Measurements from ENCODE around the gene CLIC6. TPM values are rescaled to one million over a fixed set of nuclear protein-coding genes. Genes with fewer than 3 reads are reported as not detected.

CLIC6 gene
- total and polyA plus RNA-seq, 4 experiments from 2014 or later, result 0.09 to 0.67 (median 0.30) TPM; not detected in 1

DNA sequence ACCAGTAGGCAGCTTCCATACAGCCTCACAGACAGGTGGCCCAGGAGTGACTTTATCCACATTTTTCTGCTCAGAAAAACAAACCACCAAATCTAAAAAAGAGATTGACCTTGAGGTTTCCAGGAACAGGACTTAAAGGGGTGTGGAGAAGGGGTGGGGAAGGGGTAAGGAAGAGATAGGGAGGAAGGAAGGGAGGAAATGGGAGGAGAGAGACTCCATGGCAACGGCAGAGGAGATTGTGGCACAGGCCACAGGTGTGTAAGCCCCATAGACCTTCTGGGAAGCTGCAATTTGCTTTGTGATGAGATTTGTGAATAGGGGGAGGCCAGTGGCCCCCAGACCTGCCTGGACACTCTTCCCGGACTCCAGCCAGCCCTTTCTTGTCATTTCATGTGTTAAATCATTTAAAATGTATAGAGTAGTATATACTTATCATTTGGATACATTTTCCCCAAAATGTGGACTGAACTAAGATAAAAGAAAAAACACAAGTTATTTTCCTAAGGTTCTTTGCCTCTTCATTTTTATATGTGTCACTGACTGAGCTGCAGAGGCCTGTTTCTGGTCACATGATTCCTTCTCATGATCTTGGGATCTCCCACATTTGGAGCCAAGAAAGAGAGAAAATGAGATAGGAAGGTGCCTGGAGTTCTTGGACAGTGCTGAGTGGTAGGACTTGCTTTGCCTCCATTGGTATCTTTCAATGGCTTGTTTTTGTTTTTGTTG, 55.5 kb downstream of the CLIC6 start:
- no peak for DNase-seq
- POLR2A ChIA-PET (ENCODE audit: partially characterized antibody), result no interaction called here

DNA sequence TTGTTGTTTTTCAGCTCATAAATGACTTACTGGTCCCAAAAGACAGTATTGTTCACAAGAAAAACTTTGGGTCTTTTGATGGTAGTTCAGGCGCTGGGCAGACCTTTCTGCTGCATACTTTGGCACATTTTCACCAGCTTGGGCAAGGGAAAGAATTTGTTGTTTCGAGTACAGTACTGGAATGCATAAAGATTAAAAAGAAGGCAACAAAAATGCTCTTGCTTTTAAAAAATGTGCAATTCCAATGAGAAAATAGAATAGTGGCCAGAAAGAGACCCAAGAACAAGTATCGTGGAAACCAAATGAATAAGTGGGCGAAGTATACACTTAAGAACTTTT, 56.0 kb downstream of the CLIC6 start:
- H3K4me1 Mint-ChIP-seq, result no peaks in the 10 kb centered on the region
- Histone ChIP-seq H3K4me1 (ENCODE audit: insufficient read depth, low read length) (no peaks in the 10 kb centered on the region), H3K9me3 (ENCODE audit: control insufficient read depth in 1 of 2, low read length in 2 of 2) (no peaks in the 10 kb centered on the region), H3K4me3 (ENCODE audit: low read length in 2 of 2) (no peak overlapping the region), H3K27me3 (ENCODE audit: insufficient read depth, low read length) (no peaks in the 10 kb centered on the region), H3K36me3 (ENCODE audit: insufficient read depth, low read length) (no peaks in the 10 kb centered on the region), H3K27ac (ENCODE audit: low read depth, low read length) (no peak overlapping the region)
- peaks cover 4 to 12% of the 10 kb centered on the region in 2 donors for H3K27me3 Mint-ChIP-seq
- CTCF ChIA-PET (ENCODE audit: partially characterized antibody), result interaction anchor here (0.5 to 2.1 kb wide), 4 partner anchors 13 to 1302 kb away, joined by 3 to 7 read pairs (median 4); no protein-coding TSS in a partner anchor
- POLR2A ChIA-PET (ENCODE audit: partially characterized antibody), result no interaction called here
- intact Hi-C loops (cut with micrococcal nuclease), result no loop called here
- no peak overlapping the region for H3K27ac Mint-ChIP-seq
- no peak for DNase-seq
- H3K36me3 Mint-ChIP-seq, result no peaks in the 10 kb centered on the region
- H3K4me3 Mint-ChIP-seq, result no peak overlapping the region
- no peaks in the 10 kb centered on the region for H3K9me3 Mint-ChIP-seq

More for the DNA sequence above, 55.5 kb downstream of the CLIC6 start:
- intact Hi-C loops (cut with micrococcal nuclease), result no loop called here
- Histone ChIP-seq H3K27me3 (ENCODE audit: insufficient read depth, low read length) (no peaks in the 10 kb centered on the region), H3K4me1 (ENCODE audit: insufficient read depth, low read length) (no peaks in the 10 kb centered on the region), H3K4me3 (ENCODE audit: low read length in 2 of 2) (no peak overlapping the region), H3K36me3 (ENCODE audit: insufficient read depth, low read length) (no peaks in the 10 kb centered on the region), H3K9me3 (ENCODE audit: control insufficient read depth in 1 of 2, low read length in 2 of 2) (no peaks in the 10 kb centered on the region), H3K27ac (ENCODE audit: low read depth, low read length) (no peak overlapping the region)
- no peaks in the 10 kb centered on the region for H3K4me1 Mint-ChIP-seq
- no peaks in the 10 kb centered on the region for H3K9me3 Mint-ChIP-seq
- CTCF ChIA-PET (ENCODE audit: partially characterized antibody), result interaction anchor here (0.5 to 2.1 kb wide), 6 partner anchors 13 to 1302 kb away, joined by 3 to 7 read pairs (median 4); no protein-coding TSS in a partner anchor
- no peaks in the 10 kb centered on the region for H3K36me3 Mint-ChIP-seq
- peaks cover 4 to 12% of the 10 kb centered on the region in 2 donors for H3K27me3 Mint-ChIP-seq
- H3K4me3 Mint-ChIP-seq, result no peak overlapping the region
- no peak overlapping the region for H3K27ac Mint-ChIP-seq

DNA sequence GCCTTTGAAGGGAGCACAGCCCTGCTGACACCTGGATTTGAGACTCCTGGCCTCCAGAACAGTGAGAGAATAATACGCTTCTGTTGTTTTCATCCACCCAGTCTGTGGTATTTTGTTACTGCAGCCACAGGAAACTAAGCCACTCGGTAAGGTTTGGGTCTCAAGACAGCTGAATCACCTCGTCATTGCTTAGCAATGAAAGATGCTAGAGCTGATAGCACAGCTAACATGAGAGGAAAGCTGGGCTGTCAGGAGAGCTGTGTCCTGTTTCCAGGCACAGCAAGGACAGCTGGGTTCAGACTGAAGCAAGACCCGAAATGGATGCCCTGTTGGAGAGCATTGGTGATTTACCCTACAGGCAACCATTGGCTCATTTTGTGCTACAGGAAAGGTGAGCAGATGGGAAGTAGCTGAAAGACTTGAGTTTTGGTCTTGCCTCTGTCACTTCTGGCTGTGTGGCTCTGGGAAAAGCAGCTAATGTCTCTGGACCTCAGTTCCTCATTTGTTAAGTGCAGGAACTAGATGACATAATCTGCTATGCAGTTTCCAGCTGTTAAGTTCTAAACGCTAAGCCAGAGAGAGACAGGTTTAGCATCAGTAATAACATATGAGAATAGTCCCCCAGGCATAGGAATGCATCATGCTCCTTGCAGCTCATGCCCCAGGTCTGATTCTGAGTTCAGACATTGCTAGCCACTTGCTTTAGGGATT, 58.0 kb downstream of the CLIC6 start:
- H3K9me3 ChIP-seq (ENCODE audit: control insufficient read depth in 1 of 2, low read length in 2 of 2), result no peaks in the 10 kb centered on the region
- Mint-ChIP-seq H3K9me3 (no peaks in the 10 kb centered on the region), H3K36me3 (no peaks in the 10 kb centered on the region), H3K27ac (no peak overlapping the region), H3K4me3 (no peak overlapping the region), H3K4me1 (no peaks in the 10 kb centered on the region), H3K27me3 (peaks cover 4 to 12% of the 10 kb centered on the region in 2 donors)
- H3K27me3 ChIP-seq (ENCODE audit: insufficient read depth, low read length), result no peaks in the 10 kb centered on the region
- POLR2A ChIA-PET (ENCODE audit: partially characterized antibody), result no interaction called here
- intact Hi-C loops (cut with micrococcal nuclease), result no loop called here
- no peak for DNase-seq
- no peak overlapping the region for H3K4me3 ChIP-seq (ENCODE audit: low read length in 2 of 2)
- H3K36me3 ChIP-seq (ENCODE audit: insufficient read depth, low read length), result no peaks in the 10 kb centered on the region
- no peaks in the 10 kb centered on the region for H3K4me1 ChIP-seq (ENCODE audit: insufficient read depth, low read length)
- CTCF ChIA-PET (ENCODE audit: partially characterized antibody), result interaction anchor here (1.0 to 1.6 kb wide), 4 partner anchors 9 to 1301 kb away, joined by 3 to 5 read pairs (median 4); no protein-coding TSS in a partner anchor
- H3K27ac ChIP-seq (ENCODE audit: low read depth, low read length), result no peak overlapping the region

DNA sequence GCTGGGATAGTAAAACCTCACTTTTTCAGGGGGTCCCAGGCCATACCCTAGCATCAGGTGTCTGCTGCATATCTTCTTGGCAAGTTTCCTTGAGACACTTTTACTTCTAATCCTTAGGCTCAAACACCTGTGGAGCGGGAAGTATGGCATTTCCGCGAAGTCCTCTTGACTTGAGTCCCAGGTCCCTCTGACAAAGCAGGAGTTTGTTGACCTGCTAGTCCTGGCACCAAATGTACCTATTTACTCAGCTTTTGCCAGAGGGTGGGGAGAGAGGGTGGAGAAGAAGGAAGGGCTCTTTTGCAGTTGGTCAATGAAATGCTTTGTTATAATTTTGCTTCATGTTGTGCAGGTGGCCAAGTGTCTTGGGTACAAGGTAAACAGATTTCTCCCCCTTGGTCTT, 59.7 kb downstream of the CLIC6 start:
- H3K27ac ChIP-seq (ENCODE audit: low read depth, low read length), result no peak overlapping the region
- intact Hi-C loops (cut with micrococcal nuclease), result no loop called here
- H3K4me1 ChIP-seq (ENCODE audit: insufficient read depth, low read length), result no peaks in the 10 kb centered on the region
- no peaks in the 10 kb centered on the region for H3K36me3 ChIP-seq (ENCODE audit: insufficient read depth, low read length)
- Mint-ChIP-seq H3K9me3 (no peaks in the 10 kb centered on the region), H3K27me3 (peaks cover 4 to 12% of the 10 kb centered on the region in 2 donors), H3K36me3 (no peaks in the 10 kb centered on the region), H3K27ac (no peak overlapping the region), H3K4me3 (no peak overlapping the region), H3K4me1 (no peaks in the 10 kb centered on the region)
- CTCF ChIA-PET (ENCODE audit: partially characterized antibody), result no interaction called here
- H3K27me3 ChIP-seq (ENCODE audit: insufficient read depth, low read length), result no peaks in the 10 kb centered on the region
- no peaks in the 10 kb centered on the region for H3K9me3 ChIP-seq (ENCODE audit: control insufficient read depth in 1 of 2, low read length in 2 of 2)
- DNase-seq, result no peak
- POLR2A ChIA-PET (ENCODE audit: partially characterized antibody), result no interaction called here
- H3K4me3 ChIP-seq (ENCODE audit: low read length in 2 of 2), result no peak overlapping the region

GRCh38 chr21:34730194-34730593, 61.4 kb downstream of the CLIC6 start:
- no peak overlapping the region for H3K27ac Mint-ChIP-seq
- H3K9me3 Mint-ChIP-seq, result no peaks in the 10 kb centered on the region
- H3K4me3 ChIP-seq (ENCODE audit: low read length in 2 of 2), result no peak overlapping the region
- no peak for DNase-seq
- no peaks in the 10 kb centered on the region for H3K9me3 ChIP-seq (ENCODE audit: control insufficient read depth in 1 of 2, low read length in 2 of 2)
- no peaks in the 10 kb centered on the region for H3K4me1 ChIP-seq (ENCODE audit: insufficient read depth, low read length)
- ChIA-PET CTCF (ENCODE audit: partially characterized antibody) (no interaction called here), POLR2A (ENCODE audit: partially characterized antibody) (no interaction called here)
- H3K4me3 Mint-ChIP-seq, result no peak overlapping the region
- H3K27me3 Mint-ChIP-seq, result peaks cover 4 to 7% of the 10 kb centered on the region in 2 donors
- H3K27ac ChIP-seq (ENCODE audit: low read depth, low read length), result no peak overlapping the region
- no peaks in the 10 kb centered on the region for H3K27me3 ChIP-seq (ENCODE audit: insufficient read depth, low read length)
- no peaks in the 10 kb centered on the region for H3K36me3 Mint-ChIP-seq
- H3K36me3 ChIP-seq (ENCODE audit: insufficient read depth, low read length), result no peaks in the 10 kb centered on the region
- no peaks in the 10 kb centered on the region for H3K4me1 Mint-ChIP-seq
- intact Hi-C loops (cut with micrococcal nuclease), result no loop called here

GRCh38 chr21:34730756-34731445, 62.1 kb downstream of the CLIC6 start:
- Mint-ChIP-seq H3K27ac (no peak overlapping the region), H3K4me3 (no peak overlapping the region), H3K27me3 (peaks cover 4 to 5% of the 10 kb centered on the region in 2 donors), H3K9me3 (no peaks in the 10 kb centered on the region), H3K36me3 (no peaks in the 10 kb centered on the region), H3K4me1 (no peaks in the 10 kb centered on the region)
- H3K4me3 ChIP-seq (ENCODE audit: low read length in 2 of 2), result no peak overlapping the region
- no peaks in the 10 kb centered on the region for H3K36me3 ChIP-seq (ENCODE audit: insufficient read depth, low read length)
- H3K27me3 ChIP-seq (ENCODE audit: insufficient read depth, low read length), result no peaks in the 10 kb centered on the region
- H3K4me1 ChIP-seq (ENCODE audit: insufficient read depth, low read length), result no peaks in the 10 kb centered on the region
- ChIA-PET CTCF (ENCODE audit: partially characterized antibody) (no interaction called here), POLR2A (ENCODE audit: partially characterized antibody) (no interaction called here)
- H3K9me3 ChIP-seq (ENCODE audit: control insufficient read depth in 1 of 2, low read length in 2 of 2), result no peaks in the 10 kb centered on the region
- no peak overlapping the region for H3K27ac ChIP-seq (ENCODE audit: low read depth, low read length)
- DNase-seq, result no peak
- intact Hi-C loops (cut with micrococcal nuclease), result no loop called here

GRCh38 chr21:34732388-34732821, 63.6 kb downstream of the CLIC6 start:
- Histone ChIP-seq H3K4me3 (ENCODE audit: low read length in 2 of 2) (no peak overlapping the region), H3K9me3 (ENCODE audit: control insufficient read depth in 1 of 2, low read length in 2 of 2) (no peaks in the 10 kb centered on the region), H3K36me3 (ENCODE audit: insufficient read depth, low read length) (no peaks in the 10 kb centered on the region), H3K4me1 (ENCODE audit: insufficient read depth, low read length) (no peaks in the 10 kb centered on the region), H3K27me3 (ENCODE audit: insufficient read depth, low read length) (no peaks in the 10 kb centered on the region), H3K27ac (ENCODE audit: low read depth, low read length) (no peak overlapping the region)
- no peak for DNase-seq
- no peak overlapping the region for H3K27ac Mint-ChIP-seq
- H3K9me3 Mint-ChIP-seq, result no peaks in the 10 kb centered on the region
- intact Hi-C loops (cut with micrococcal nuclease), result no loop called here
- ChIA-PET POLR2A (ENCODE audit: partially characterized antibody) (no interaction called here), CTCF (ENCODE audit: partially characterized antibody) (no interaction called here)
- no peaks in the 10 kb centered on the region for H3K4me1 Mint-ChIP-seq
- peaks cover 1 to 2% of the 10 kb centered on the region in 2 donors for H3K27me3 Mint-ChIP-seq
- H3K36me3 Mint-ChIP-seq, result no peaks in the 10 kb centered on the region
- no peak overlapping the region for H3K4me3 Mint-ChIP-seq
